Suprapubic skin (tissue), 4 donors: Measurements from ENCODE around the gene LUC7L.

ENCODE experiments used
- EP300 ChIP-seq: sonication (generic); formaldehyde crosslinking; IDR thresholded peaks from one replicate; pipeline ENCODE4 v1.6.1; 2017; ENCODE audit warnings: antibody characterized with exemption
- POLR2A ChIP-seq, 2 donors: fragments of 450-650 bp; IDR thresholded peaks; one replicate each; pipeline ENCODE4 v1.6.1; 2017; ENCODE audit warnings: antibody characterized with exemption in 2 of 2, mild to moderate bottlenecking in 2 of 2, moderate library complexity in 2 of 2
- POLR2AphosphoS5 ChIP-seq, 3 donors: sonication (generic); formaldehyde crosslinking; IDR thresholded peaks; one replicate each; pipeline ENCODE4 v1.6.1; 2017; ENCODE audit warnings: antibody characterized with exemption in 3 of 3
- TF ChIP-seq, protein P1 (sequence below), 2 donors: fragments of 200-600 bp in 1 of 2; fragments of 450-650 bp in 1 of 2; sonication (generic) in 1 of 2; IDR thresholded peaks; one replicate each; pipeline ENCODE4 v1.5.1; 2016 to 2019; ENCODE audit warnings: antibody characterized with exemption in 2 of 2, mild to moderate bottlenecking in 1 of 2, moderate library complexity in 1 of 2

DNA sequence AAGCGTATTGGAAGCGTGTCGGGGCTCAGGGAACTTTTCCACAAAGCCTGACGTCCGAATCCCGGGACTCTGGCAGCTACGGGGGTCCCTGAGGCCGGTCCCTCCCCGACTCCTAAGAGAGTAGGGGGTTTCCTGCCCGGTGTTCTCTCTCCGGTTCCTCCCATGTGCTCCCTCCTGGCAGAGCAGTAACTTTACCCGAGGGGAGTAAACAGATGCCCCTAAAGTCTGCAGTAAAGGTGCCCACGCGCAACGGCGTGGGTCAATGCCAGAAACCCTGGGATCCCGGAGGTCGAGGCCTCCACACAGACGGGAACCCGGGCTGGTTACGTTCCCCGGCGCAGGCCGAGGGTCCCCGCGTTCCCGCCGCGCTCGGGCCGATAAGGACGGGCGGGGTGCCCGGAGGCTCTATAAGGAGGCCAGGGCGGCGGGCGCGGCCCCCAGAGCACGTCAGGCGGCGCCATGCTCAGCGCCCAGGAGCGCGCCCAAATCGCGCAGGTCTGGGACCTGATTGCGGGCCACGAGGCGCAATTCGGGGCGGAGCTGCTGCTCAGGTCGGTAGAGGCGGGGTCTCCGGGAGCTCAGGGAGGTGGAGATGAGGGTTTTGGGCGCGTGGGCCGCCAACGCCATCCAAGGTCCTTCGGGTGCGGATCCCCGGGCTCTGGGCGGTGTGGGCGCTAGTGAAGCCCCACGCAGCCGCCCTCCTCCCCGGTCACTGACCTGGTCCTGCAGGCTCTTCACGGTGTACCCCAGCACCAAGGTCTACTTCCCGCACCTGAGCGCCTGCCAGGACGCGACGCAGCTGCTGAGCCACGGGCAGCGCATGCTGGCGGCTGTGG, 63.5 kb downstream of the LUC7L start, which contains the start of gene HBM:
- TF ChIP-seq, protein P1, sequence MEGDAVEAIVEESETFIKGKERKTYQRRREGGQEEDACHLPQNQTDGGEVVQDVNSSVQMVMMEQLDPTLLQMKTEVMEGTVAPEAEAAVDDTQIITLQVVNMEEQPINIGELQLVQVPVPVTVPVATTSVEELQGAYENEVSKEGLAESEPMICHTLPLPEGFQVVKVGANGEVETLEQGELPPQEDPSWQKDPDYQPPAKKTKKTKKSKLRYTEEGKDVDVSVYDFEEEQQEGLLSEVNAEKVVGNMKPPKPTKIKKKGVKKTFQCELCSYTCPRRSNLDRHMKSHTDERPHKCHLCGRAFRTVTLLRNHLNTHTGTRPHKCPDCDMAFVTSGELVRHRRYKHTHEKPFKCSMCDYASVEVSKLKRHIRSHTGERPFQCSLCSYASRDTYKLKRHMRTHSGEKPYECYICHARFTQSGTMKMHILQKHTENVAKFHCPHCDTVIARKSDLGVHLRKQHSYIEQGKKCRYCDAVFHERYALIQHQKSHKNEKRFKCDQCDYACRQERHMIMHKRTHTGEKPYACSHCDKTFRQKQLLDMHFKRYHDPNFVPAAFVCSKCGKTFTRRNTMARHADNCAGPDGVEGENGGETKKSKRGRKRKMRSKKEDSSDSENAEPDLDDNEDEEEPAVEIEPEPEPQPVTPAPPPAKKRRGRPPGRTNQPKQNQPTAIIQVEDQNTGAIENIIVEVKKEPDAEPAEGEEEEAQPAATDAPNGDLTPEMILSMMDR (IDR thresholded peaks at IDR 0.05): no peak
- TF ChIP-seq POLR2A (IDR thresholded peaks at IDR 0.05) (no peak), POLR2AphosphoS5 (IDR thresholded peaks at IDR 0.05) (no peak), EP300 (no peak)
